ENCODE results near the gene KLHDC8A. TPM values are rescaled to one million over a fixed set of nuclear protein-coding genes. Genes with fewer than 3 reads are reported as not detected.

Gene KLHDC8A
- total and polyA plus RNA-seq, 2 of the 13 experiments (the other 11 are each of a cell fraction or from before 2014, with no cell fraction given) = not detected

- TF ChIP-seq ZNF160 (CRISPR knock-in tag; IDR thresholded peaks at IDR 0.05) = no peak
- no peak for TF ChIP-seq RERE (CRISPR knock-in tag; IDR thresholded peaks at IDR 0.05; ENCODE audit: low read depth)
- no peak for TF ChIP-seq THAP8 (CRISPR knock-in tag; IDR thresholded peaks at IDR 0.05; ENCODE audit: borderline replicate concordance)
- peak; percentile 8; the same call in 1 of the 2 replicates for TF ChIP-seq FOXP4 (CRISPR knock-in tag; IDR thresholded peaks at IDR 0.05)
- TF ChIP-seq HHEX (CRISPR knock-in tag; IDR thresholded peaks at IDR 0.05) = no peak
- TF ChIP-seq JDP2 (CRISPR knock-in tag; IDR thresholded peaks at IDR 0.05; ENCODE audit: borderline replicate concordance) = no peak
- TF ChIP-seq ZNF3 (CRISPR knock-in tag; IDR thresholded peaks at IDR 0.05) = no peak
- 0 out of 2 replicates have a peak, but pooled peaks have one; percentile 33 for TF ChIP-seq THAP7 (CRISPR knock-in tag; IDR thresholded peaks at IDR 0.05)
- no peak for TF ChIP-seq ZBED4 (CRISPR knock-in tag; IDR thresholded peaks at IDR 0.05; ENCODE audit: borderline replicate concordance)
- TF ChIP-seq GTF3A (CRISPR knock-in tag; conservative IDR thresholded peaks at IDR 0.05) = no peak
- no peak for TF ChIP-seq ZNF44 (CRISPR knock-in tag; IDR thresholded peaks at IDR 0.05)
- 0 out of 2 replicates have a peak, but pooled peaks have one; percentile 34 for TF ChIP-seq TRIM24 (CRISPR knock-in tag; IDR thresholded peaks at IDR 0.05)
- no peak; the same call in 1 of the 2 replicates for TF ChIP-seq HMG20B (CRISPR knock-in tag; conservative IDR thresholded peaks at IDR 0.05)
- no peak for TF ChIP-seq SMAD1 (CRISPR knock-in tag; IDR thresholded peaks at IDR 0.05; ENCODE audit: borderline replicate concordance, low read depth)
- no peak for TF ChIP-seq SRSF4 (IDR thresholded peaks at IDR 0.05; ENCODE audit: low read depth, low read length, poor library complexity, severe bottlenecking)
- peak; percentile 41; the same call in 1 of the 2 replicates for TF ChIP-seq TAF1 (CRISPR knock-in tag; IDR thresholded peaks at IDR 0.05)
Observed at GRCh38 chr1:205294175-205294917, 62.4 kb downstream of the KLHDC8A start (continued).

Data from HepG2 (cell line).